Ishikawa (cell line): ENCODE data around the gene CACNA1H.
"Not testable (repeated sequence)": the region's sequence is repeated elsewhere in the genome, so short reads cannot be mapped to it uniquely, and the experiment has no call there.

ENCODE experiments used
- CEBPB ChIP-seq: IDR thresholded peaks from 2 replicates; pipeline ENCODE4 v1.6.1; 2012
- CREB1 ChIP-seq: IDR thresholded peaks from 2 replicates; pipeline ENCODE4 v1.6.1; 2012; ENCODE audit warnings: low read depth
- EGR1 ChIP-seq: IDR thresholded peaks from 2 replicates; pipeline ENCODE4 v1.6.1; 2012
- EP300 ChIP-seq: IDR thresholded peaks from 2 replicates; pipeline ENCODE4 v1.6.1; 2012; ENCODE audit warnings: borderline replicate concordance
- MAX ChIP-seq: IDR thresholded peaks from 2 replicates; pipeline ENCODE4 v1.6.1; 2012
- TAF1 ChIP-seq: IDR thresholded peaks from 2 replicates; pipeline ENCODE4 v1.6.1; 2012; ENCODE audit warnings: low read depth, mild to moderate bottlenecking
- TEAD4 ChIP-seq: IDR thresholded peaks from 2 replicates; pipeline ENCODE4 v1.6.1; 2012
- TF ChIP-seq, protein P1 (sequence below): IDR thresholded peaks from 2 replicates; pipeline ENCODE4 v1.6.1; 2012; ENCODE audit warnings: low read depth, mild to moderate bottlenecking

GRCh38 chr16:1238909-1239308 lies 86.0 kb downstream of the CACNA1H start:
- not testable (repeated sequence) for TF ChIP-seq CREB1, EP300, TAF1, CEBPB, MAX, TEAD4, EGR1
- TF ChIP-seq, protein P1, sequence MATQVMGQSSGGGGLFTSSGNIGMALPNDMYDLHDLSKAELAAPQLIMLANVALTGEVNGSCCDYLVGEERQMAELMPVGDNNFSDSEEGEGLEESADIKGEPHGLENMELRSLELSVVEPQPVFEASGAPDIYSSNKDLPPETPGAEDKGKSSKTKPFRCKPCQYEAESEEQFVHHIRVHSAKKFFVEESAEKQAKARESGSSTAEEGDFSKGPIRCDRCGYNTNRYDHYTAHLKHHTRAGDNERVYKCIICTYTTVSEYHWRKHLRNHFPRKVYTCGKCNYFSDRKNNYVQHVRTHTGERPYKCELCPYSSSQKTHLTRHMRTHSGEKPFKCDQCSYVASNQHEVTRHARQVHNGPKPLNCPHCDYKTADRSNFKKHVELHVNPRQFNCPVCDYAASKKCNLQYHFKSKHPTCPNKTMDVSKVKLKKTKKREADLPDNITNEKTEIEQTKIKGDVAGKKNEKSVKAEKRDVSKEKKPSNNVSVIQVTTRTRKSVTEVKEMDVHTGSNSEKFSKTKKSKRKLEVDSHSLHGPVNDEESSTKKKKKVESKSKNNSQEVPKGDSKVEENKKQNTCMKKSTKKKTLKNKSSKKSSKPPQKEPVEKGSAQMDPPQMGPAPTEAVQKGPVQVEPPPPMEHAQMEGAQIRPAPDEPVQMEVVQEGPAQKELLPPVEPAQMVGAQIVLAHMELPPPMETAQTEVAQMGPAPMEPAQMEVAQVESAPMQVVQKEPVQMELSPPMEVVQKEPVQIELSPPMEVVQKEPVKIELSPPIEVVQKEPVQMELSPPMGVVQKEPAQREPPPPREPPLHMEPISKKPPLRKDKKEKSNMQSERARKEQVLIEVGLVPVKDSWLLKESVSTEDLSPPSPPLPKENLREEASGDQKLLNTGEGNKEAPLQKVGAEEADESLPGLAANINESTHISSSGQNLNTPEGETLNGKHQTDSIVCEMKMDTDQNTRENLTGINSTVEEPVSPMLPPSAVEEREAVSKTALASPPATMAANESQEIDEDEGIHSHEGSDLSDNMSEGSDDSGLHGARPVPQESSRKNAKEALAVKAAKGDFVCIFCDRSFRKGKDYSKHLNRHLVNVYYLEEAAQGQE, result not testable (repeated sequence)
